ENCODE data around the gene PALM.
"Not testable (repeated sequence)": the region's sequence is repeated elsewhere in the genome, so short reads cannot be mapped to it uniquely, and the experiment has no call there.

The PALM gene

GRCh38 chr19:709196-709964 is 645 bp downstream of the PALM start:
- DNase-seq: no peak

- DNase-seq: no peak
Measured at GRCh38 chr19:709965-710571, 1.3 kb downstream of the PALM start.

DNA sequence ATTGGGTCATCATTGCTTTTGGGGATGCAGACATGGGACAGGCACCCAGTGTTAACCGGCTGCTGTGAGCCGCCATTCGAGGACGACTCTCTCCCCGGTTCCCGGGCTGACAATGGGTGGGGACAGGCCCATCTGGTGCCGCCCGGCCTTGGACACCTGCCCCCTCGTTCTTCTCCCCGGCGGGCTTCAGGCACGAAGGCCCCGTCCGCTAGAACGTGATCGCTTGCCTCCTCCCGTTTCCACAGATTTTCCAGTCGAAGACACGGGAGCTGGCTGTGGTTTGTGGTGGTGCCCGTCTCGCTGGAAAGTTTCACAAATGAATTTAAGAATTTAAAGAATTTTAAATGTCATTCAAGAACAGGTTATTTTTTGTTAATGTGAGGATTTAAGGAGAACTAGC is 2.0 kb downstream of the PALM start:
- no peak for DNase-seq

- DNase-seq: no peak
Measured at GRCh38 chr19:711254-711653, 2.5 kb downstream of the PALM start.

DNA sequence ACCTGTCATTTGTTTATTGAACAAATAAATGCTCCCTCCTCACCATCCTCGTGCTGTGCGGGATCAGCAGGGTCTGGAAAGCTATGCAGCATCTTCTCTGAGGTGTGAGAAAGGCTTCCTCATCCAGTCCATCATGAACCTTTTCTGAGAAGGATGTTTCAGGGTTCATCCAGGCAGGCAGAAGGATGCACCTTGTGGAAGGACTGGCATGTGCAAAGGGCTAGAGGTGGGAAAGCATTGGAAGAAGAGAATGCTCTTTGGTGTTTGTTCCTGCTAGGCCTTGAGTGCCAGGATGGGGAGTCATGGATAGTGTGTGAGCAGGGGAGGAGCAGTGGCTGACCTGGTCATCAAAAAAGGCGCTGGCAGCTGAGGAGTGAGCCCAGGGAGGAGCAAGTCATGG is 6.6 kb downstream of the PALM start:
- no peak for DNase-seq

- DNase-seq: no peak
Measured at GRCh38 chr19:718251-718951, 9.7 kb downstream of the PALM start.

GRCh38 chr19:718991-719512 is 10.3 kb downstream of the PALM start:
- DNase-seq: no peak

DNA sequence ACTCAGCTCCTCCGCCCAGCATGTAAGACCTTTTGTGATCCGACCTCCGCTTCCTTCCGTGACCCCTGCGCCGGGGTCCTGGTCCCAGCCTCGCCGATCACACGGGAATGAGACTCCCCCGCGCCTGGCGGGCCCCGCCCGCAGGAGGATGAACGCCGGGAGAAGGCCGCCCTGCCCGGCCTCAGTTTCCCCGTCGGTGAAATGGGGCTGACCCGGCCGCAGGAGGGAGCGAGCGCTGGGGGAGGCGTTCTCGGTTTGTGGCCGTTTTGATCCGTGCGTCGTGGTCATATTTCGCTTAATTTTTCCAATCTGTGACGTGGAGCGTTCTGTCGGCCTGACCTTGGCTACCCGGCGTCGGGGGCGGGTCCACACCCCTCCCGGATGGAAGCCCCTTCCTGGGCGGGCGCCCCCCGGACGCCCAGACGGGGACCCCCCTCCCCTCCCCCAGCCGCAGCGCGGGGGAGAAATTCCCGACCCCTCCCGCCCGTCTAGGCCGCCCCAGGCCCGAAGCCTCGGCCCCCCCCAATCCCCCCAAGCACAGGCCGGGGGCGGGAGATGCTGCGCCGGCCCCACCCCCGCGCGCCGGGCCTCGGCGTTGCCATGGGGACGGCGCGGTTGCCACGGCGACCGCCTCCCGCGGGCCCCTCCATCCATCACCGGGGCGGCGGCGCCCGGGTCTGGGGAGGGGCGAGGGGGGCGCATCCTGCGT is 11.1 kb downstream of the PALM start:
- DNase-seq: no peak

GRCh38 chr19:720345-721160 is 11.8 kb downstream of the PALM start:
- no peak for DNase-seq

GRCh38 chr19:722553-723101 is 13.9 kb downstream of the PALM start:
- DNase-seq: no peak

DNA sequence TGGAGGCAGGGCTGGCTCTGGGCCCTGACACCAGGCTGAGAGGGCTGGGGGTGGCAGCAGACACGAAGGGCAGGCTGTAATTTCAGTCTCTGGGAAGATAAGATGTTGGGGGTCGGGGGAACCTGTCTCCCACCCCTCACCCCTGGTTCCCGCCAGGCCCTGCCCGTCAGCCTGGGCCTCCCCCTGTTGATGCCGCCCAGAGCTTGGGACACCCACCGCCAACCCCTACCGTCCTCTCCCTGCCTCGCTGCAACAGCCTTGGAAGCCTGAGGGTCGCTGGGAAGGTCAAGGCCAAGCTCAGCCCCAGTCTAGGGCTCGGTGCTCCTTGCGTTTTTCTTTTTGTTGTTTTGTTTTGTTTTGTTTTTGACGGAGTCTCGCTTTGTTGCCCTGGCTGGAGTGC is 14.5 kb downstream of the PALM start:
- DNase-seq: no peak

DNA sequence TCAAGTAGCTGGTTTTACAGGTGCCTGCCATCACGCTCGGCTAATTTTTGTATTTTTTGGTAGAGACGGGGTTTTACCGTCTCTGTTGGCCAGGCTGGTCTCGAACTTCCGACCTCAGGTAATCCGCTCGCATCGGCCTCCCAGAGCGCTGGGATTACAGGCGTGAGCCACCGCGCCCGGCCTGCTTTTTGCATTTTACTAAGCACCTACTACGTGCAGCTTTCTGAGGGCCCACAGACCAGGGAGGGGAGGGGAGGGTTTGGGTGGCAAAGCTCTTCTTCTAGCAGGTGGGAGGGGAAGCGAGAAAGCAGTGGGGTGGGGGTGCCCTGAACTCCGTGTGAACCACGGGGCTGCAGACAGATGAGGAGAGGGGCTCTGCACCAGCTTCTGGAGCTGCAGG is 15.0 kb downstream of the PALM start:
- DNase-seq: no peak

GRCh38 chr19:725461-726089 is 16.8 kb downstream of the PALM start:
- DNase-seq: no peak

DNA sequence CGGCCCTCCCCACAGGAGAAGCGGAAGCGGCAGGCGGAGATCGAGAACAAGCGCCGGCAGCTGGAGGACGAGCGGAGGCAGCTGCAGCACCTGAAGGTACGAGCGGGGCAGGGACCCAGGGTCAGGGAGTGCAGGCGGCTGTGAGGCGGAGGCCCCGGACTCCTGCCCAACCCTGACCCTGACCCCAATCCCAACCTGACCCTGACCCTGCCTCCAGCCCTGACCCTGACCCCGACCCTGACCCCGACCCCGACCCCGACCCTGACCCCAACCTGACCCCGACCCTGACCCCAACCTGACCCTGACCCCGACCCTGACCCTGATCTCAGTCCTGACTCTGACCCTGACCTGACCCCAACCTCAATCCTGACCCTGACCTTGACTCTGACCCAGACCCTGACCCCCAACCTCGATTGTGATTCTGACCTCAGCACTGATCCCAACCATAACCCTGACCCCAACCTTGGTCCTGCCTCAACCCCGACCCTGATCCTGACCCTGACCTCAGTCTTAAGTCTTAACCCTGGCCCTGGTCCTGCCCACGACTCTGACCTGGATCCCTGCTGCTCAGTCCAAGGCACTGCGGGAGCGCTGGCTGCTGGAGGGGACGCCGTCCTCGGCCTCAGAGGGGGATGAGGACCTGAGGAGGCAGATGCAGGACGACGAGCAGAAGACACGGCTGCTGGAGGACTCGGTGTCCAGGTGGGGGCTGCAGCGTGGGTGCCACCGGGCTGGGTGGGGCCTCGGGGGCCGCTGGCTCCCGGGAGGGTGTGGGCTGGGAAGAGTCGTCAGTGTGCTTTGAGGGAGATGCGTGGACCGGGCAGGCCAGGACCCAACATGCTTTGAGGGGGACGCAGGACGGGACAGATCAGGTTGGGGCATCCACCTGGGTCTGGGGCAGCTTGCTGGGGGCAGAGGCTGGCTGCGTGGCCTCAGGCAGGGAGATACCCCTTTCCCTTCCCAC is 18.5 kb downstream of the PALM start:
- DNase-seq: no peak

- DNase-seq: no peak
Measured at GRCh38 chr19:728011-728410, 19.3 kb downstream of the PALM start.

GRCh38 chr19:729564-729963 is 20.8 kb downstream of the PALM start:
- not testable (repeated sequence) for DNase-seq

- no peak for DNase-seq
Measured at GRCh38 chr19:729965-730668, 21.4 kb downstream of the PALM start.

GRCh38 chr19:731000-731399 is 22.3 kb downstream of the PALM start:
- DNase-seq: no peak

Measured in CD4-positive, alpha-beta T cell treated with Interleukin-1 beta for 1 hour (primary cell).